GM12801 (cell line): ENCODE data around the gene MADD.

Source experiments
- TF ChIP-seq, protein P1 (sequence below): IDR thresholded peaks from one replicate; pipeline ENCODE4 v1.5.1; 2011; ENCODE audit warnings: control low read depth; ENCODE audit not compliant: insufficient read length; ENCODE audit errors: extremely low read depth

The MADD gene

DNA sequence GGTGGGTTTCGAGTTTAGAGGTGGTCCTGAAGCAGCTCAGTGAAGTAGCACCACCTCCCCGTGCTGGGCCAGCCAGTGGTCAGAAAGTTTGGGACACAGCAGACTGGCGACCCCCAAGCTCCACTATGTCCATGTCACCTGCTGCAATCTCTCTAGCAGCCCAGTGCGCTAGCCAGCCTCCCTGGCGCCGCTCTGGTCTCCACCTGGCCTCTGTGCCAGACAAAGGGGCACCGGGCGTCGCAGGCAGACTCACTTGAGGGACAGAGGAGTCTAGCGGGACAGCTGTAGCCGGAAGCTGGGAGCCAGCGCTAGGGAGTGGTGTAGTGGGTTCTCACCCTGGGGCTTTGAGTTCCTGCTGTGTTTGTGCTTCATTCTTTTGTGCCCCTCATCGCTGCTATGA, 57.1 kb downstream of the MADD start:
- TF ChIP-seq, protein P1, sequence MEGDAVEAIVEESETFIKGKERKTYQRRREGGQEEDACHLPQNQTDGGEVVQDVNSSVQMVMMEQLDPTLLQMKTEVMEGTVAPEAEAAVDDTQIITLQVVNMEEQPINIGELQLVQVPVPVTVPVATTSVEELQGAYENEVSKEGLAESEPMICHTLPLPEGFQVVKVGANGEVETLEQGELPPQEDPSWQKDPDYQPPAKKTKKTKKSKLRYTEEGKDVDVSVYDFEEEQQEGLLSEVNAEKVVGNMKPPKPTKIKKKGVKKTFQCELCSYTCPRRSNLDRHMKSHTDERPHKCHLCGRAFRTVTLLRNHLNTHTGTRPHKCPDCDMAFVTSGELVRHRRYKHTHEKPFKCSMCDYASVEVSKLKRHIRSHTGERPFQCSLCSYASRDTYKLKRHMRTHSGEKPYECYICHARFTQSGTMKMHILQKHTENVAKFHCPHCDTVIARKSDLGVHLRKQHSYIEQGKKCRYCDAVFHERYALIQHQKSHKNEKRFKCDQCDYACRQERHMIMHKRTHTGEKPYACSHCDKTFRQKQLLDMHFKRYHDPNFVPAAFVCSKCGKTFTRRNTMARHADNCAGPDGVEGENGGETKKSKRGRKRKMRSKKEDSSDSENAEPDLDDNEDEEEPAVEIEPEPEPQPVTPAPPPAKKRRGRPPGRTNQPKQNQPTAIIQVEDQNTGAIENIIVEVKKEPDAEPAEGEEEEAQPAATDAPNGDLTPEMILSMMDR, result no peak

DNA sequence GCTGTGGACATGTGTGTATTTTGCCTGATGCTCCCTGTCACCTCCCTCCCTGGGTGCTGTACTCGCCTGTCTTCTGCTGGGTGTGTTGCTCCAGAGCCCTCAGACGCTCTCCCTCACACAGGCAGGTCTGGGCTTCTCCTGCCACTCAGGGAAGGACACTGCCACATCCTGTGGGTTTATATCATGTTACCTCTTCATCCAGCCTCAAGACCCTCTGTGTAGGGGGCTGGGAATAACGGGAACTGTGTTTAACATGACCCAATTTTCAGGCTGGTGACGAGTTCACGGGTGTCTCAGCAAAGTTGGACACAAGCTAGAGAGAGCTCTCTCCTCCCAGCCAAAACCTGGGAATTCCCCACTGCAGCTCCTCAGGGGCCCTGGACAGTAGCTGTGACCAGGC, 58.0 kb downstream of the MADD start:
- TF ChIP-seq, protein P1, result no peak

DNA sequence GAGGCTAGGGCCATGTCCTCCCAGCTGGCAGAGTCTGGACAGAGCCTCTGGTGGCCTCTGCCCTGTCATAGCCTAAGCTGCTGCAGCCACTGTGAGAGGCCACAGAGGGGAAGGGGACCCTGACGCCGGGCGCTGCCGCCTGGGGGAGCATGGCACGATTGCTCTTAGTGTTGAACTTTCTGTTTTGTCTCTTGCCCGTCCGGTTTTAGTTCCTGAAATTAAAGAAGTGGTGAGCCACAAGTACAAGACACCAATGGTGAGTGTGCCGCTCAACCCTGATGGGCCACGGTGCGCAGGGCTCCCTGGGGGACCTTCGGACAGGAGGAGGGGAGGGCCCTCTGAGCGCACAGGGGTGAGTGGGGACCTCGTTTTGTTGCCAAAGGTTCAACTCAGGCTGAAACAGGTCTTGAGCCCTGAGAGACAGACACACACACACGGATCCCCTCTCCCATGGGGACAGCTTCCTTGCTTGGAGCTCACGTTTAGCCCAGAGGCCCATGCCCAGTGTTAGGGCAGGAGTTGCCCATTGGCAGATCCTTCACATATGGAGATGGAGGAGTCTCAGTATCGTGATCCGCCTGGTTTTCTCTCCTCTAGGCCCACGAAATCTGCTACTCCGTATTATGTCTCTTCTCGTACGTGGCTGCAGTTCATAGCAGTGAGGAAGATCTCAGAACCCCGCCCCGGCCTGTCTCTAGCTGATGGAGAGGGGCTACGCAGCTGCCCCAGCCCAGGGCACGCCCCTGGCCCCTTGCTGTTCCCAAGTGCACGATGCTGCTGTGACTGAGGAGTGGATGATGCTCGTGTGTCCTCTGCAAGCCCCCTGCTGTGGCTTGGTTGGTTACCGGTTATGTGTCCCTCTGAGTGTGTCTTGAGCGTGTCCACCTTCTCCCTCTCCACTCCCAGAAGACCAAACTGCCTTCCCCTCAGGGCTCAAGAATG, 58.8 kb downstream of the MADD start:
- TF ChIP-seq, protein P1, result no peak

DNA sequence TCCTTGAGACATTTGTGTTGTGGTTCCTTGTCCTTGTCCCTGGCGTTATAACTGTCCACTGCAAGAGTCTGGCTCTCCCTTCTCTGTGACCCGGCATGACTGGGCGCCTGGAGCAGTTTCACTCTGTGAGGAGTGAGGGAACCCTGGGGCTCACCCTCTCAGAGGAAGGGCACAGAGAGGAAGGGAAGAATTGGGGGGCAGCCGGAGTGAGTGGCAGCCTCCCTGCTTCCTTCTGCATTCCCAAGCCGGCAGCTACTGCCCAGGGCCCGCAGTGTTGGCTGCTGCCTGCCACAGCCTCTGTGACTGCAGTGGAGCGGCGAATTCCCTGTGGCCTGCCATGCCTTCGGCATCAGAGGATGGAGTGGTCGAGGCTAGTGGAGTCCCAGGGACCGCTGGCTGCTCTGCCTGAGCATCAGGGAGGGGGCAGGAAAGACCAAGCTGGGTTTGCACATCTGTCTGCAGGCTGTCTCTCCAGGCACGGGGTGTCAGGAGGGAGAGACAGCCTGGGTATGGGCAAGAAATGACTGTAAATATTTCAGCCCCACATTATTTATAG, 59.6 kb downstream of the MADD start:
- TF ChIP-seq, protein P1, result no peak

DNA sequence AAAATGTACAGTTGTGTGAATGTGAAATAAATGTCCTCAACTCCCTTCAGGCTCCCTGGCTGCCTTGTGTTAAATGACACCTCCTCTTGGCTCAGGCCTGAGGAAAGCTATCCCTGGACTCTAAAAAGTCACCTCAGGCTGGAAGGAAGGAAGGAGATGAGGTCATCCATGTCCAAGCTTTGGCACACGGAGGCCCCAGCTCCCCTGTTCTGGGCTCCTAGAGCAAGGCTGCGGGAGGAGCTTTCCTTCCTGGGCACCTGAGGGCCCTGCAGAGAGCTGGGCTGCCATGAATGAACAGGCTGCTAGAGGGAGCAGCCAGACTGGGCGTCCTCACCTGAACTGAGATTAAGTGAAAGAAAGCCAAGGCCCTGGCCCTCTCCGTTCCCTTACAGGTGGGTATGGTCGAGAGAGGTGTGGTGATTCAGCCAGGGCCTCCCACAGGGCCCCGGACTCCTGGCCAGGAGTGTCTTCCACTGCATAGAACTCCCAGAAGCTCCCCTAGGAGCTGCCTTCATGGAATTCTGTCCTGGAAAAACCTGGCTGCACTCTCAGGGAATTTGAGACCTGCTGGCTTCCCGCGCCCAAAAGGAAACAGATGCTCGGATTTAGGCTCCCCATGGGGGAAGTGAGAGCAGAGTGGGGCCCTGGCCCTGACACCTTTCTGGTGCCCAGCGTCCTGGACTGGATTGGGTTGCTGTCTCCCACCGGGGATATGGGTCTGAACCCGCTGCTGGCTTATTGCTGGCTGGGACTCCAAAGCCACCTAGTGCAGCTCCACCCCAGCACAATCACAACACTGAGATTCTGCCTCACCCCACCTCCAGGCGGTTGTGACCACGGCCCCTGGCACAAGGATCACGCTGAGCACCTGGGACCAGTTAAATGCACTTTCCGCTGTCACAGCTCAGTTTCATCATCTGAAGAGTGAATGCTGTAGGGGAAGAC, 60.3 kb downstream of the MADD start:
- TF ChIP-seq, protein P1, result no peak

DNA sequence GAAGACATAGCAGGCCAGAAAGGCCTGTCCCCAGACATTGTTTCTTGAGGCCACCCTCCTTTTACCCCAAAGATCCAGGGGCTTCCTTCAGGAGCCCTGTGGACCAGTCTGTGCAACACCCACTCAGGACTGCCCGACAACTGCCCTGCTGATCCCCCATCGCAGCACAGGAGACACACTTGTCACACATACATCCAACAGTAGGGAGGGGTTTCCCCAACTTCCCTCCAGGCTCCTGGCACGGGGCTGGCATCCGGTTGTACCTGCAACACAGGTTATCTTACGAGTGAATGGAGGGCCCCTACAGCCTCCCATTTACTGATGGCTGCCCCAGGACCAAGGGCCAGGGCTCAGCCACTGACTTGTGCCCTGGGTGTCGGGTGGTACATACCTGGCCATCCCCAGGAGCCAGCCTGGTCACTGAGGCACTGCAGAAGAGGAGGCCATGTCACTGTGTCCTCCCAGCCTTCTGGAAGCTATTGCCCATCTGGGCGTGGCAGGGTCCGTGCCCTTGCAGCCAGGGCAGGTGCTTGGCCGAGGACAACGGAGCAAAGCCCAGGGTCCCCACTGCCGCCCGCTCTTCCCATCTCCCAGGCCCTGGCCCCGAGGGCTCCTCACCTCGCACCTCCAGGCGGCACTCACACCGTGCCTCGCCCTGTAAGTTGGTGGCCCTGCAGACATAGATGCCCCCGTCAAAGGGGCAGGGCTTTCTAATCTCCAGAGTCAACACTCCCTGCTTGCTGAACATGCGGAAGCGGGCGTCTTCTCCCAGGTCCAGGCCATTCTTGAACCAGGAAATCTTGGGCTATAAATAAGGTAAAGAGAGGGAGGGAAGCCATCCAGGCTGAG, 61.7 kb downstream of the MADD start:
- TF ChIP-seq, protein P1, result no peak
